HEK293 (cell line): Measurements from ENCODE around the gene ATRAID.

Experiments
- CTCF ChIA-PET: fragments of 350-600 bp; formaldehyde crosslinking; extraction: SDS; loops from one replicate; lab custom pipeline; 2021; ENCODE audit warnings: antibody characterized with exemption; lab: Yijun Ruan, JAX
- POLR2A ChIA-PET: fragments of 300-600 bp; formaldehyde crosslinking; extraction: SDS; loops from one replicate; lab custom pipeline; 2020; ENCODE audit warnings: antibody characterized with exemption, inconsistent platforms; lab: Yijun Ruan, JAX
- H3K27ac ChIP-seq: fragments of 200-500 bp; sonication (Bioruptor generic); 2 replicates; pipeline ENCODE4 v1.5.1; 2014; ENCODE audit warnings: low read depth, low read length, control low read depth, inconsistent platforms; ENCODE audit errors: extremely low read depth
- H3K36me3 ChIP-seq, 2 experiments: fragments of 200-500 bp in 1 of 2; sonication (Bioruptor generic) in 1 of 2; 1 replicate in 1 of 2; 2 replicates in 1 of 2; pipeline ENCODE4 v1.5.1; 2014 to 2017; ENCODE audit warnings: inconsistent platforms in 2 of 2, low read length in 2 of 2; ENCODE audit not compliant: control insufficient read depth in 2 of 2, insufficient read depth in 1 of 2
- H3K4me1 ChIP-seq: fragments of 200-500 bp; sonication (Bioruptor generic); 2 replicates; pipeline ENCODE4 v1.5.1; 2014; ENCODE audit warnings: mild to moderate bottlenecking, low read length, inconsistent platforms; ENCODE audit not compliant: control insufficient read depth, insufficient read depth
- H3K4me3 ChIP-seq: 2 replicates; pipeline ENCODE4 v1.5.1; 2011; ENCODE audit warnings: low read depth, mild to moderate bottlenecking, control low read depth, low read length, moderate library complexity
- H3K9me3 ChIP-seq: fragments of 200-500 bp; sonication (Bioruptor generic); 2 replicates; pipeline ENCODE4 v1.5.1; 2014; ENCODE audit warnings: low read depth, low read length, inconsistent platforms; ENCODE audit not compliant: control insufficient read depth, insufficient read depth
- ATF2 ChIP-seq: fragments of 450-650 bp; formaldehyde crosslinking; IDR thresholded peaks from 2 replicates; pipeline ENCODE4 v1.5.1; 2016; ENCODE audit warnings: missing biosample characterization, missing genetic modification characterization, low read depth
- KLF10 ChIP-seq: fragments of 450-650 bp; IDR thresholded peaks from 2 replicates; pipeline ENCODE4 v1.5.1; 2018; ENCODE audit warnings: missing biosample characterization, mild to moderate bottlenecking, missing genetic modification characterization
- RBAK ChIP-seq: fragments of 450-650 bp; formaldehyde crosslinking; IDR thresholded peaks from 2 replicates; pipeline ENCODE4 v1.5.1; 2016; ENCODE audit warnings: missing biosample characterization, missing genetic modification characterization
- SP2 ChIP-seq: fragments of 450-650 bp; formaldehyde crosslinking; IDR thresholded peaks from 2 replicates; pipeline ENCODE4 v1.5.1; 2016; ENCODE audit warnings: missing biosample characterization, missing genetic modification characterization
- ZBTB17 ChIP-seq: fragments of 450-650 bp; formaldehyde crosslinking; IDR thresholded peaks from 2 replicates; pipeline ENCODE4 v1.5.1; 2016; ENCODE audit warnings: missing biosample characterization, missing genetic modification characterization
- ZBTB48 ChIP-seq: fragments of 450-650 bp; formaldehyde crosslinking; IDR thresholded peaks from 2 replicates; pipeline ENCODE4 v1.5.1; 2016; ENCODE audit warnings: missing biosample characterization, missing genetic modification characterization
- ZNF335 ChIP-seq: fragments of 450-650 bp; formaldehyde crosslinking; conservative IDR thresholded peaks from 2 replicates; pipeline ENCODE4 v1.5.1; 2016; ENCODE audit warnings: missing biosample characterization, missing genetic modification characterization
- TF ChIP-seq, protein P1 (sequence below): fragments of 450-650 bp; formaldehyde crosslinking; IDR thresholded peaks from 2 replicates; pipeline ENCODE4 v1.5.1; 2016; ENCODE audit warnings: missing biosample characterization, missing genetic modification characterization
- TF ChIP-seq, protein P2 (sequence below): fragments of 450-650 bp; formaldehyde crosslinking; IDR thresholded peaks from 2 replicates; pipeline ENCODE4 v1.5.1; 2016; ENCODE audit warnings: missing biosample characterization, missing genetic modification characterization

ATRAID gene

DNA sequence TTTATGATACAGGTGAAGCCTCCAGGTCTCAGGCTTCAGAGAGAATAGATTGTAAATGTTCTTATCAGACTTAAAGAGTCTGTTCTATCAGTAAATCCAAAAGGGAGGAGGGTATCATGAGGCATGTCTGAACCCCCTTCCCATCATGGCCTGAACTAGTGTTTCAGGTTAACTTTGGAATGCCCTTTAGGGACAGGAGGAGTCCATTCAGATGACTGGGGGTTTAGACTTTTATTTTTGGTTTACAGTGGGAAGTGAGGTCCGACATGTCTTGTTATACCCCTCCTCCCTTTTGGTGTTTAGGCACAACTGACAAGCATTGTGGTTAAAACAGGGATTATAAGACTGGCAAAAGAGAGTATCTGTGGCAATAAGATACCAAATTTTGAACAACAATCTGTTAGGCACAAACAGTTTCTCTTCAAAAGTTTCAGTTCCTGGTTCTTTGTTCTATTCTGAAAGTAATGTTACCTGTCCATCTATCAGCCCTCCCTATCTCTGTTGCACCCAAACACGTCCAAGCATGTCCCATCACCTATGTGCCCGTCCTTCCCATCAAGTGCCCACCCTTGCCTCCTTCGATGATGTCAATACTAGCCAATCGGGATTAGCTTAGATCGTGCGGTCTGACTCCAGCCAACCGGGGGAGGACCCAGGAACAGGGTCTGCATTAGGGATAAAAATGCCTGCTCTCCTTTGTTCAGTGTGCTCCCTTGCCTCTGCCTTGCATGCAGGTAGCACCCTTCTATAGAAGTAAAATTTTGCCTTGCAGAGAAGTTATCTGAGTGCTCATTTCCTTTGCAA, 46.7 kb upstream of the ATRAID start (continued):
- TF ChIP-seq, protein P1, sequence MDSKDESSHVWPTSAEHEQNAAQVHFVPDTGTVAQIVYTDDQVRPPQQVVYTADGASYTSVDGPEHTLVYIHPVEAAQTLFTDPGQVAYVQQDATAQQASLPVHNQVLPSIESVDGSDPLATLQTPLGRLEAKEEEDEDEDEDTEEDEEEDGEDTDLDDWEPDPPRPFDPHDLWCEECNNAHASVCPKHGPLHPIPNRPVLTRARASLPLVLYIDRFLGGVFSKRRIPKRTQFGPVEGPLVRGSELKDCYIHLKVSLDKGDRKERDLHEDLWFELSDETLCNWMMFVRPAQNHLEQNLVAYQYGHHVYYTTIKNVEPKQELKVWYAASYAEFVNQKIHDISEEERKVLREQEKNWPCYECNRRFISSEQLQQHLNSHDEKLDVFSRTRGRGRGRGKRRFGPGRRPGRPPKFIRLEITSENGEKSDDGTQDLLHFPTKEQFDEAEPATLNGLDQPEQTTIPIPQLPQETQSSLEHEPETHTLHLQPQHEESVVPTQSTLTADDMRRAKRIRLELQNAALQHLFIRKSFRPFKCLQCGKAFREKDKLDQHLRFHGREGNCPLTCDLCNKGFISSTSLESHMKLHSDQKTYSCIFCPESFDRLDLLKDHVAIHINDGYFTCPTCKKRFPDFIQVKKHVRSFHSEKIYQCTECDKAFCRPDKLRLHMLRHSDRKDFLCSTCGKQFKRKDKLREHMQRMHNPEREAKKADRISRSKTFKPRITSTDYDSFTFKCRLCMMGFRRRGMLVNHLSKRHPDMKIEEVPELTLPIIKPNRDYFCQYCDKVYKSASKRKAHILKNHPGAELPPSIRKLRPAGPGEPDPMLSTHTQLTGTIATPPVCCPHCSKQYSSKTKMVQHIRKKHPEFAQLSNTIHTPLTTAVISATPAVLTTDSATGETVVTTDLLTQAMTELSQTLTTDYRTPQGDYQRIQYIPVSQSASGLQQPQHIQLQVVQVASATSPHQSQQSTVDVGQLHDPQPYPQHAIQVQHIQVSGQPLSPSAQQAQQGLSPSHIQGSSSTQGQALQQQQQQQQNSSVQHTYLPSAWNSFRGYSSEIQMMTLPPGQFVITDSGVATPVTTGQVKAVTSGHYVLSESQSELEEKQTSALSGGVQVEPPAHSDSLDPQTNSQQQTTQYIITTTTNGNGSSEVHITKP (tag by site-specific recombination): peak; percentile 65
- no peak for TF ChIP-seq KLF10
- TF ChIP-seq, all 188 proteins: peak for 1

- TF ChIP-seq, protein P2, sequence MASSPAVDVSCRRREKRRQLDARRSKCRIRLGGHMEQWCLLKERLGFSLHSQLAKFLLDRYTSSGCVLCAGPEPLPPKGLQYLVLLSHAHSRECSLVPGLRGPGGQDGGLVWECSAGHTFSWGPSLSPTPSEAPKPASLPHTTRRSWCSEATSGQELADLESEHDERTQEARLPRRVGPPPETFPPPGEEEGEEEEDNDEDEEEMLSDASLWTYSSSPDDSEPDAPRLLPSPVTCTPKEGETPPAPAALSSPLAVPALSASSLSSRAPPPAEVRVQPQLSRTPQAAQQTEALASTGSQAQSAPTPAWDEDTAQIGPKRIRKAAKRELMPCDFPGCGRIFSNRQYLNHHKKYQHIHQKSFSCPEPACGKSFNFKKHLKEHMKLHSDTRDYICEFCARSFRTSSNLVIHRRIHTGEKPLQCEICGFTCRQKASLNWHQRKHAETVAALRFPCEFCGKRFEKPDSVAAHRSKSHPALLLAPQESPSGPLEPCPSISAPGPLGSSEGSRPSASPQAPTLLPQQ (tag by site-specific recombination): 0 out of 2 replicates have a peak, but pooled peaks have one; percentile 25
- no peak for TF ChIP-seq ZNF335 (tag by site-specific recombination)
- TF ChIP-seq, all 188 proteins: peak for 1
- no peaks in the 10 kb centered on the region for H3K4me1 ChIP-seq
- ChIA-PET CTCF (interaction anchor here (0.6 to 2.4 kb wide), 24 partner anchors 8 to 327 kb away, joined by 3 to 22 read pairs (median 5); partner anchors contain the start of genes PREB and TCF23), POLR2A (interaction anchor here (0.7 kb wide), 1 partner anchor 20 kb away, joined by 3 read pairs; no protein-coding TSS in a partner anchor)
- no peaks in the 10 kb centered on the region for H3K9me3 ChIP-seq
- H3K4me3 ChIP-seq: no peak overlapping the region
- no peaks in the 10 kb centered on the region for H3K36me3 ChIP-seq
- H3K27ac ChIP-seq: no peak overlapping the region
These were observed 41.1 kb upstream of the ATRAID start for GRCh38 chr2:27170581-27171337.

DNA sequence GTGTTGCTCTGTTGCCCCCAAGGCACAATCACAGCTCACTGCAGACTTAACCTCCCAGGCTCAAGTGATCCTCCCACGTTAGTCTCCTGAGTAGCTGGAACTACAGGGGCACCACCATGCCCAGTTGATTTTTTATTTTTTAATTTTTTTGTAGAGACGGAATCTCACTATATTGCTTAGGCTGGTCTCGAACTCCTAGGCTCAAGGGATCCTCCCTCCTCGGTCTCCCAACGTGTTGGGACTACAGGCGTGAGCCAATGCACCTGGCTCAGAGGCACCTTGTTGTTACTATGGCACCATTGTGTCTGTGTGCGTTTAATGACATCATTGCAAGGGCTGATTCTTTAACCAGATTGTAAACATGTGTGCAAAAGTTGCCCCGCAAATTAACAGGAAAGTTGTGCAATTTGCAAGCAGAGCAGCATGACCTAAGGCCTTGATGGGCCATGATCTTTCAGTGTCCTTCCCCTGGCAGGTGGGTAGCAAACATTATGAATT, 40.4 kb upstream of the ATRAID start:
- H3K36me3 ChIP-seq: no peaks in the 10 kb centered on the region
- no peaks in the 10 kb centered on the region for H3K9me3 ChIP-seq
- CTCF ChIA-PET: interaction anchor here (0.6 to 2.4 kb wide), 6 partner anchors 18 to 328 kb away, joined by 3 to 22 read pairs (median 4); no protein-coding TSS in a partner anchor
- H3K27ac ChIP-seq: no peak overlapping the region
- no peaks in the 10 kb centered on the region for H3K4me1 ChIP-seq
- POLR2A ChIA-PET: interaction anchor here (0.7 kb wide), 1 partner anchor 21 kb away, joined by 3 read pairs; no protein-coding TSS in a partner anchor
- H3K4me3 ChIP-seq: no peak overlapping the region
- TF ChIP-seq ATF2: peak; percentile 57; the same call in 1 of the 2 replicates
- no peak for TF ChIP-seq ZBTB48 (tag by site-specific recombination)
- TF ChIP-seq RBAK (tag by site-specific recombination): no peak

- no peaks in the 10 kb centered on the region for H3K36me3 ChIP-seq
- CTCF ChIA-PET: interaction anchor here (0.8 to 1.7 kb wide), 4 partner anchors 8 to 105 kb away, joined by 3 to 6 read pairs (median 4); no protein-coding TSS in a partner anchor
- H3K4me3 ChIP-seq: no peak overlapping the region
- H3K27ac ChIP-seq: no peak overlapping the region
- no peaks in the 10 kb centered on the region for H3K4me1 ChIP-seq
- POLR2A ChIA-PET: interaction anchor here (0.7 kb wide), 1 partner anchor 263 kb away, joined by 4 read pairs; no protein-coding TSS in a partner anchor
- H3K9me3 ChIP-seq: no peaks in the 10 kb centered on the region
- TF ChIP-seq ZBTB17 (tag by site-specific recombination) (0 out of 2 replicates have a peak, but pooled peaks have one; percentile 37), SP2 (tag by site-specific recombination) (no peak)
- TF ChIP-seq, all 188 proteins: peak for 1
These were observed 37.2 kb upstream of the ATRAID start for GRCh38 chr2:27174638-27175037.
